NCI-H1694 (cell line): ENCODE measurements around the gene MRPL21.

Experiments used
- DNase-seq: peaks from one replicate; lab custom pipeline; 2025; lab: John Stamatoyannopoulos, UW

Gene MRPL21

GRCh38 chr11:68935066-68935465 is 31.4 kb upstream of the MRPL21 start:
- DNase-seq = no peak

- no peak for DNase-seq
Measured at GRCh38 chr11:68934666-68935065, 31.0 kb upstream of the MRPL21 start.

GRCh38 chr11:68934321-68934645 is 30.7 kb upstream of the MRPL21 start:
- no peak for DNase-seq

- DNase-seq = no peak
Measured at GRCh38 chr11:68933605-68934320, 30.1 kb upstream of the MRPL21 start.

- no peak for DNase-seq
Measured at GRCh38 chr11:68932933-68933577, 29.4 kb upstream of the MRPL21 start.

- DNase-seq = no peak
Measured at GRCh38 chr11:68932358-68932757, 28.7 kb upstream of the MRPL21 start.

- DNase-seq = no peak
Measured at GRCh38 chr11:68931911-68932310, 28.3 kb upstream of the MRPL21 start.

- no peak for DNase-seq
Measured at GRCh38 chr11:68930991-68931855, 27.6 kb upstream of the MRPL21 start.

- DNase-seq = no peak
Measured at GRCh38 chr11:68929706-68930570, 26.3 kb upstream of the MRPL21 start.

GRCh38 chr11:68929135-68929534 is 25.5 kb upstream of the MRPL21 start:
- no peak for DNase-seq

GRCh38 chr11:68928136-68928880 is 24.7 kb upstream of the MRPL21 start:
- DNase-seq = no peak

- DNase-seq = no peak
Measured at GRCh38 chr11:68927280-68928135, 23.9 kb upstream of the MRPL21 start.

- DNase-seq = no peak
Measured at GRCh38 chr11:68925611-68926010, 22.0 kb upstream of the MRPL21 start.

GRCh38 chr11:68924073-68924925 is 20.7 kb upstream of the MRPL21 start:
- DNase-seq = no peak

- no peak for DNase-seq
Measured at GRCh38 chr11:68923614-68924013, 20.0 kb upstream of the MRPL21 start.

GRCh38 chr11:68916439-68916838 is 12.8 kb upstream of the MRPL21 start:
- DNase-seq = no peak

GRCh38 chr11:68914761-68915160 is 11.1 kb upstream of the MRPL21 start:
- no peak for DNase-seq

GRCh38 chr11:68913188-68913587 is 9.6 kb upstream of the MRPL21 start:
- DNase-seq = no peak

- DNase-seq = no peak
Measured at GRCh38 chr11:68912254-68912653, 8.6 kb upstream of the MRPL21 start.
